Measurements from ENCODE around the gene DLGAP1.

DNA sequence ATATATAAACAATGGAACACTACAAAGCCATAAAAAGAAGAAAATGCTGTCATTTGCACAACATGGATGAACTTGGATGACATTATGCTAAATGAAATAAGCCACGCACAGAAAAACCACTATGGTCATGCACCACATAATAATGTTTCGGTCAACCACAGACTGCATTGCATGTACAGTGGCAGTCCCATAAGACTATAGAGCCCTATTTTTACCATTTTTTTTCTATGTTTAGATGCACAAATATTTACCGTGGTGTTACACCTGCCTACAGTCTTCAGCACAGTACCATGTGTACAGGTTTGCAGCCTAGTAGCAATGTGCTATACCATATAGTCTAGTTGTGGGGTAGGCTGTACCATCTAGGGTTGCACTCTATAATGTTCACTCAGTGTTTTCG is 476.1 kb downstream of the DLGAP1 start:
- TF ChIP-seq, protein P1, sequence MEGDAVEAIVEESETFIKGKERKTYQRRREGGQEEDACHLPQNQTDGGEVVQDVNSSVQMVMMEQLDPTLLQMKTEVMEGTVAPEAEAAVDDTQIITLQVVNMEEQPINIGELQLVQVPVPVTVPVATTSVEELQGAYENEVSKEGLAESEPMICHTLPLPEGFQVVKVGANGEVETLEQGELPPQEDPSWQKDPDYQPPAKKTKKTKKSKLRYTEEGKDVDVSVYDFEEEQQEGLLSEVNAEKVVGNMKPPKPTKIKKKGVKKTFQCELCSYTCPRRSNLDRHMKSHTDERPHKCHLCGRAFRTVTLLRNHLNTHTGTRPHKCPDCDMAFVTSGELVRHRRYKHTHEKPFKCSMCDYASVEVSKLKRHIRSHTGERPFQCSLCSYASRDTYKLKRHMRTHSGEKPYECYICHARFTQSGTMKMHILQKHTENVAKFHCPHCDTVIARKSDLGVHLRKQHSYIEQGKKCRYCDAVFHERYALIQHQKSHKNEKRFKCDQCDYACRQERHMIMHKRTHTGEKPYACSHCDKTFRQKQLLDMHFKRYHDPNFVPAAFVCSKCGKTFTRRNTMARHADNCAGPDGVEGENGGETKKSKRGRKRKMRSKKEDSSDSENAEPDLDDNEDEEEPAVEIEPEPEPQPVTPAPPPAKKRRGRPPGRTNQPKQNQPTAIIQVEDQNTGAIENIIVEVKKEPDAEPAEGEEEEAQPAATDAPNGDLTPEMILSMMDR (conservative IDR thresholded peaks at IDR 0.05; ENCODE audit: low read depth in 2 of 2) = no peak
- TF ChIP-seq EZH2phosphoT487 (IDR thresholded peaks at IDR 0.05; ENCODE audit: unreplicated experiment) = no peak

All from GM23338 (cell line).